Ishikawa (cell line): ENCODE measurements around the gene PTDSS2.

Experiments used
- CEBPB ChIP-seq: IDR thresholded peaks from 2 replicates; pipeline ENCODE4 v1.6.1; 2012
- CREB1 ChIP-seq: IDR thresholded peaks from 2 replicates; pipeline ENCODE4 v1.6.1; 2012; ENCODE audit warnings: low read depth
- EGR1 ChIP-seq: IDR thresholded peaks from 2 replicates; pipeline ENCODE4 v1.6.1; 2012
- EP300 ChIP-seq: IDR thresholded peaks from 2 replicates; pipeline ENCODE4 v1.6.1; 2012; ENCODE audit warnings: borderline replicate concordance
- FOXM1 ChIP-seq: IDR thresholded peaks from 2 replicates; pipeline ENCODE4 v1.6.1; 2012; ENCODE audit warnings: low read depth, borderline replicate concordance
- MAX ChIP-seq: IDR thresholded peaks from 2 replicates; pipeline ENCODE4 v1.6.1; 2012
- NFIC ChIP-seq: IDR thresholded peaks from 2 replicates; pipeline ENCODE4 v1.6.1; 2012
- RAD21 ChIP-seq: IDR thresholded peaks from 2 replicates; pipeline ENCODE4 v1.6.1; 2012; ENCODE audit warnings: low read depth
- REST ChIP-seq: IDR thresholded peaks from 2 replicates; pipeline ENCODE4 v1.6.1; 2012; ENCODE audit warnings: low read depth, mild to moderate bottlenecking
- TAF1 ChIP-seq: IDR thresholded peaks from 2 replicates; pipeline ENCODE4 v1.6.1; 2012; ENCODE audit warnings: low read depth, mild to moderate bottlenecking
- TCF12 ChIP-seq: IDR thresholded peaks from 2 replicates; pipeline ENCODE4 v1.6.1; 2012; ENCODE audit warnings: low read depth
- TEAD4 ChIP-seq: IDR thresholded peaks from 2 replicates; pipeline ENCODE4 v1.6.1; 2012
- USF1 ChIP-seq: IDR thresholded peaks from 2 replicates; pipeline ENCODE4 v1.6.1; 2012
- YY1 ChIP-seq: IDR thresholded peaks from 2 replicates; pipeline ENCODE4 v1.6.1; 2012; ENCODE audit warnings: low read depth
- ZBTB7A ChIP-seq: IDR thresholded peaks from 2 replicates; pipeline ENCODE4 v1.6.1; 2012; ENCODE audit warnings: low read depth

PTDSS2 gene

GRCh38 chr11:449889-450808 is at the start of gene PTDSS2:
Gene PTDSS2, plus strand, starts transcription at chr11:450279. Its CDS starts 177 bp downstream, at chr11:450456.
- TF ChIP-seq CEBPB = no peak
- TF ChIP-seq RAD21 = no peak
- TF ChIP-seq TCF12 = peak; percentile 79
- TF ChIP-seq FOXM1 = no peak
- TF ChIP-seq EGR1 = 0 out of 2 replicates have a peak, but pooled peaks have one; percentile 11
- peak; percentile 83 for TF ChIP-seq CREB1
- peak; percentile 51 for TF ChIP-seq TAF1
- TF ChIP-seq MAX = peak; percentile 72; the same call in 1 of the 2 replicates
- no peak for TF ChIP-seq REST
- TF ChIP-seq USF1 = 0 out of 2 replicates have a peak, but pooled peaks have one; percentile 28
- TF ChIP-seq NFIC = 0 out of 2 replicates have a peak, but pooled peaks have one; percentile 14
- TF ChIP-seq ZBTB7A = peak; percentile 99
- TF ChIP-seq YY1 = peak; percentile 68
- peak; percentile 59; the same call in 1 of the 2 replicates for TF ChIP-seq TEAD4
- TF ChIP-seq EP300 = peak; percentile 48; the same call in 1 of the 2 replicates

- no peak for TF ChIP-seq RAD21
- no peak for TF ChIP-seq CEBPB
- no peak for TF ChIP-seq FOXM1
- no peak for TF ChIP-seq TCF12
- TF ChIP-seq TAF1 = no peak
- no peak for TF ChIP-seq TEAD4
- no peak for TF ChIP-seq CREB1
- TF ChIP-seq YY1 = no peak
- TF ChIP-seq EGR1 = no peak
- TF ChIP-seq USF1 = no peak
Observed at GRCh38 chr11:403021-403760, 46.9 kb upstream of the PTDSS2 start.

GRCh38 chr11:403761-404431 is 46.2 kb upstream of the PTDSS2 start:
- no peak for TF ChIP-seq EP300
- TF ChIP-seq TCF12 = no peak
- no peak for TF ChIP-seq USF1
- TF ChIP-seq REST = no peak
- no peak for TF ChIP-seq RAD21
- no peak for TF ChIP-seq NFIC
- no peak for TF ChIP-seq ZBTB7A
- no peak for TF ChIP-seq TEAD4
- TF ChIP-seq CREB1 = no peak
- no peak for TF ChIP-seq EGR1
- no peak for TF ChIP-seq FOXM1
- no peak for TF ChIP-seq MAX
- TF ChIP-seq YY1 = no peak

- TF ChIP-seq CEBPB (no peak), FOXM1 (no peak), MAX (no peak), ZBTB7A (no peak)
Observed at GRCh38 chr11:404551-405264, 45.4 kb upstream of the PTDSS2 start.
